Astrocyte (in vitro differentiated cells and primary cell): ENCODE measurements around the gene LRRN4. TPM values are rescaled to one million over a fixed set of nuclear protein-coding genes. Genes with fewer than 3 reads are reported as not detected.

Source experiments
- DNase-seq: peaks from one replicate; pipeline ENCODE4 v3.0.0-alpha.2; 2010; ENCODE audit warnings: low read depth
- FAIRE-seq: peaks from 2 replicates; lab custom pipeline; 2011; peaks lifted over from hg19 to GRCh38; lab: Jason Lieb, UNC
- H2AFZ ChIP-seq: 2 replicates; pipeline ENCODE4 v1.6.0; 2012; ENCODE audit warnings: low read depth, low read length, inconsistent platforms
- H3K27ac ChIP-seq: 2 replicates; pipeline ENCODE4 v1.5.1; 2011; ENCODE audit warnings: low read depth, low read length, inconsistent platforms
- H3K27me3 ChIP-seq: 2 replicates; pipeline ENCODE4 v1.6.0; 2011; ENCODE audit warnings: low read length, inconsistent platforms; ENCODE audit not compliant: insufficient read depth
- H3K36me3 ChIP-seq: 2 replicates; pipeline ENCODE4 v1.5.1; 2011; ENCODE audit warnings: low read length, inconsistent platforms; ENCODE audit not compliant: insufficient read depth
- H3K4me1 ChIP-seq: 2 replicates; pipeline ENCODE4 v1.5.1; 2011; ENCODE audit warnings: low read length, inconsistent platforms; ENCODE audit not compliant: insufficient read depth
- H3K4me2 ChIP-seq: 2 replicates; pipeline ENCODE4 v1.6.0; 2012; ENCODE audit warnings: low read length, inconsistent platforms
- H3K4me3 ChIP-seq: 2 replicates; pipeline ENCODE4 v1.5.1; 2011; ENCODE audit warnings: low read depth, mild to moderate bottlenecking, low read length, inconsistent platforms; ENCODE audit not compliant: insufficient read depth
- H3K79me2 ChIP-seq: 2 replicates; pipeline ENCODE4 v1.6.0; 2012; ENCODE audit warnings: mild to moderate bottlenecking, low read length, inconsistent platforms; ENCODE audit not compliant: insufficient read depth
- H3K9ac ChIP-seq: 2 replicates; pipeline ENCODE4 v1.6.0; 2012; ENCODE audit warnings: mild to moderate bottlenecking, low read length, inconsistent platforms
- H3K9me3 ChIP-seq: 2 replicates; pipeline ENCODE4 v1.5.1; 2012; ENCODE audit warnings: low read depth, mild to moderate bottlenecking, low read length, inconsistent platforms; ENCODE audit not compliant: insufficient read depth
- H4K20me1 ChIP-seq: 2 replicates; pipeline ENCODE4 v1.6.0; 2012; ENCODE audit warnings: low read length, inconsistent platforms; ENCODE audit not compliant: insufficient read depth
- H3K27ac Mint-ChIP-seq: one replicate; pipeline ENCODE4 v1.8.0; 2021; ENCODE audit warnings: mild to moderate bottlenecking, mixed read lengths; ENCODE audit not compliant: unreplicated experiment
- H3K27me3 Mint-ChIP-seq: one replicate; pipeline ENCODE4 v1.8.0; 2021; ENCODE audit warnings: low read depth, mixed read lengths; ENCODE audit not compliant: unreplicated experiment
- H3K36me3 Mint-ChIP-seq: one replicate; pipeline ENCODE4 v1.8.0; 2021; ENCODE audit warnings: low read depth, mixed read lengths; ENCODE audit not compliant: unreplicated experiment
- H3K4me1 Mint-ChIP-seq: one replicate; pipeline ENCODE4 v1.8.0; 2021; ENCODE audit warnings: low read depth, mixed read lengths; ENCODE audit not compliant: unreplicated experiment
- H3K4me3 Mint-ChIP-seq: one replicate; pipeline ENCODE4 v1.8.0; 2021; ENCODE audit warnings: mild to moderate bottlenecking, moderate library complexity, mixed read lengths; ENCODE audit not compliant: unreplicated experiment
- H3K9me3 Mint-ChIP-seq: one replicate; pipeline ENCODE4 v1.8.0; 2021; ENCODE audit warnings: mild to moderate bottlenecking, mixed read lengths; ENCODE audit not compliant: unreplicated experiment
- EZH2 ChIP-seq: IDR thresholded peaks from 2 replicates; pipeline ENCODE4 v1.6.1; 2012; ENCODE audit warnings: mild to moderate bottlenecking, low read length, inconsistent platforms; ENCODE audit not compliant: insufficient read depth
- total RNA-seq: library from RNA; stranded (reverse); gene quantifications from 2 replicates; pipeline ENCODE4 v1.2.1, GENCODE V29; 2021
- TF ChIP-seq, protein P1 (sequence below): IDR thresholded peaks from 2 replicates; pipeline ENCODE4 v1.5.1; 2011; ENCODE audit warnings: low read depth, mild to moderate bottlenecking, inconsistent platforms, low read length, moderate library complexity; ENCODE audit not compliant: insufficient read depth

Gene LRRN4
- total RNA-seq, 1 donor from 2014 or later, result 1.0 TPM

- no peak for FAIRE-seq
- TF ChIP-seq, protein P1, sequence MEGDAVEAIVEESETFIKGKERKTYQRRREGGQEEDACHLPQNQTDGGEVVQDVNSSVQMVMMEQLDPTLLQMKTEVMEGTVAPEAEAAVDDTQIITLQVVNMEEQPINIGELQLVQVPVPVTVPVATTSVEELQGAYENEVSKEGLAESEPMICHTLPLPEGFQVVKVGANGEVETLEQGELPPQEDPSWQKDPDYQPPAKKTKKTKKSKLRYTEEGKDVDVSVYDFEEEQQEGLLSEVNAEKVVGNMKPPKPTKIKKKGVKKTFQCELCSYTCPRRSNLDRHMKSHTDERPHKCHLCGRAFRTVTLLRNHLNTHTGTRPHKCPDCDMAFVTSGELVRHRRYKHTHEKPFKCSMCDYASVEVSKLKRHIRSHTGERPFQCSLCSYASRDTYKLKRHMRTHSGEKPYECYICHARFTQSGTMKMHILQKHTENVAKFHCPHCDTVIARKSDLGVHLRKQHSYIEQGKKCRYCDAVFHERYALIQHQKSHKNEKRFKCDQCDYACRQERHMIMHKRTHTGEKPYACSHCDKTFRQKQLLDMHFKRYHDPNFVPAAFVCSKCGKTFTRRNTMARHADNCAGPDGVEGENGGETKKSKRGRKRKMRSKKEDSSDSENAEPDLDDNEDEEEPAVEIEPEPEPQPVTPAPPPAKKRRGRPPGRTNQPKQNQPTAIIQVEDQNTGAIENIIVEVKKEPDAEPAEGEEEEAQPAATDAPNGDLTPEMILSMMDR, result no peak
- no peak for TF ChIP-seq EZH2
Observed at GRCh38 chr20:6094063-6094462, 40.2 kb upstream of the LRRN4 start.

DNA sequence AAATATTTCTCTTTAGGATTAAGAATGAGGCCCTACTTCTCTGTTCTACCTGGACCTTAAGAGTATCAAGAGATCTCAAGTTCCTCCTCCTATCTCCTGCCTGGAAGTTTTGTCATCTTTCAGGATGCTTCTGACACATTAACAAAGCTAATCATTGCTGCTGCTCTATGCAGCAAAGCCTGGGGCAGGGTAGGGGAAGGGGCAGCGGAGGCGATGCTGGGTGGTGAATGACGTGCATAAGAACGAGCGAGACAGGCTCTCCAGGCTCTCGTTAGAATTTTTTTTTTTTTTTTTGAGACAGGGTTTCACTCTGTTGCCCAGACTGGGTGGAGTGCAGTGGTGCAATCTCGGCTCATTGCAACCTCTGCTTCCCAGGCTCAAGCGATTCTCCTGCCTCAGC, 37.8 kb upstream of the LRRN4 start:
- Histone ChIP-seq H3K27me3 (no peaks in the 10 kb centered on the region), H3K4me3 (no peak overlapping the region), H4K20me1 (no peaks in the 10 kb centered on the region), H3K9me3 (no peaks in the 10 kb centered on the region), H3K4me1 (no peaks in the 10 kb centered on the region), H3K27ac (no peak overlapping the region), H3K79me2 (no peaks in the 10 kb centered on the region), H2AFZ (no peak overlapping the region), H3K9ac (no peak overlapping the region), H3K4me2 (no peak overlapping the region), H3K36me3 (no peaks in the 10 kb centered on the region)
- no peak for DNase-seq
- Mint-ChIP-seq H3K27me3 (no peaks in the 10 kb centered on the region), H3K4me3 (no peak overlapping the region), H3K36me3 (peaks cover 6% of the 10 kb centered on the region), H3K9me3 (no peaks in the 10 kb centered on the region), H3K4me1 (no peaks in the 10 kb centered on the region), H3K27ac (no peak overlapping the region)
- TF ChIP-seq EZH2, result no peak
- TF ChIP-seq, protein P1, result no peak
- no peak for FAIRE-seq

More at GRCh38 chr20:6094063-6094462, 40.2 kb upstream of the LRRN4 start:
- Mint-ChIP-seq H3K4me1 (no peaks in the 10 kb centered on the region), H3K36me3 (peaks cover 3% of the 10 kb centered on the region), H3K4me3 (no peak overlapping the region), H3K27ac (no peak overlapping the region), H3K9me3 (no peaks in the 10 kb centered on the region), H3K27me3 (no peaks in the 10 kb centered on the region)
- Histone ChIP-seq H3K27ac (no peak overlapping the region), H3K9me3 (no peaks in the 10 kb centered on the region), H3K4me3 (no peak overlapping the region), H3K27me3 (no peaks in the 10 kb centered on the region), H2AFZ (no peak overlapping the region), H3K9ac (no peak overlapping the region), H3K36me3 (no peaks in the 10 kb centered on the region), H3K4me2 (no peak overlapping the region), H3K79me2 (no peaks in the 10 kb centered on the region), H4K20me1 (no peaks in the 10 kb centered on the region), H3K4me1 (no peaks in the 10 kb centered on the region)
- DNase-seq, result no peak

DNA sequence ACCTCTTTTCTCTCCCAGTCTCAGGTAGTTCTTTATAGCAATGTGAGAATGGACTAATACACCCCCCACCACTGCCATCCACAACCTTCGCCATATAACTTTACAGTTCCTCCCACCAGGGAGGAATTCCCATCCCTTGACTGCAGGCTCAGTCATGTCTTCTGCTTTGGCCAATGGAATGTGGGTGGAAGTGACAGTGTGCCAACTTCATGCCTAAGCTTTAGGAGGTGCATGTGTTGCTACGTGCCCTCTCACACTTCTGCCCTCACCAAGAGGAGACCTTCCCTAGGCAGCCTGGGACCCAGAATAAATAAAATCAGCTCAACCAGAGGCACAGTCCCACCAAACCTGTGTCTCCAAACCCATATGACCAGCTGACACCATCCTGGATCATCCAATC, 33.0 kb upstream of the LRRN4 start:
- no peak for DNase-seq
- Histone ChIP-seq H3K9me3 (no peaks in the 10 kb centered on the region), H2AFZ (no peak overlapping the region), H3K4me1 (no peaks in the 10 kb centered on the region), H3K36me3 (no peaks in the 10 kb centered on the region), H4K20me1 (no peaks in the 10 kb centered on the region), H3K9ac (no peak overlapping the region), H3K4me3 (no peak overlapping the region), H3K27me3 (no peaks in the 10 kb centered on the region), H3K79me2 (no peaks in the 10 kb centered on the region), H3K4me2 (no peak overlapping the region), H3K27ac (no peak overlapping the region)
- Mint-ChIP-seq H3K4me1 (no peaks in the 10 kb centered on the region), H3K27ac (no peak overlapping the region), H3K27me3 (no peaks in the 10 kb centered on the region), H3K36me3 (peaks cover 31% of the 10 kb centered on the region), H3K4me3 (no peak overlapping the region), H3K9me3 (no peaks in the 10 kb centered on the region)
- TF ChIP-seq, protein P1, result no peak
- TF ChIP-seq EZH2, result no peak
- no peak for FAIRE-seq
